NCI-H510A (cell line): ENCODE measurements around the gene SPINK14.

Experiments used
- DNase-seq: peaks from one replicate; lab custom pipeline; 2025; lab: John Stamatoyannopoulos, UW

Gene SPINK14

DNA sequence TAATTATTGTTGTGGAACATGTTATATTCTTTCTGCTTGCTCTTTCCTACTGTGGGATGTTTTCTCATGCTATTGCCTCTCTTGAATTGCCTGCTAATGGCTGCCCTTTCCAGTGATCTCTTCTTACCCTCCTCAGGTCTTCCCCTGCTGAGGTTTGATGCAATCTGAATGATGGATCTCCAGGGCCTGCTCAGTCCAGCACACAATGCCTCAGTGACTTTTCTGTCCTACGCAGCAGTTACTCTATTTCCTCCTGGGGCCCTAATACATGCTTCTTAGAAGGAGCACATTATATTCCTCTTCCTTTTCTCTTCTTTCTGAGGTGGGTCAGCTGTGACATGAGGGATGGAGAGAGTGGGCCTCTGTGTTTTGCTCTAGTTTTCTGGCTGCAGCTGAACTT lies at the start of gene SPINK14:
SPINK14 (plus strand) TSS at position 301 of the 400 bp plus-strand sequence. CDS start 1,187 bp downstream, outside the sequence.
- no peak for DNase-seq

DNA sequence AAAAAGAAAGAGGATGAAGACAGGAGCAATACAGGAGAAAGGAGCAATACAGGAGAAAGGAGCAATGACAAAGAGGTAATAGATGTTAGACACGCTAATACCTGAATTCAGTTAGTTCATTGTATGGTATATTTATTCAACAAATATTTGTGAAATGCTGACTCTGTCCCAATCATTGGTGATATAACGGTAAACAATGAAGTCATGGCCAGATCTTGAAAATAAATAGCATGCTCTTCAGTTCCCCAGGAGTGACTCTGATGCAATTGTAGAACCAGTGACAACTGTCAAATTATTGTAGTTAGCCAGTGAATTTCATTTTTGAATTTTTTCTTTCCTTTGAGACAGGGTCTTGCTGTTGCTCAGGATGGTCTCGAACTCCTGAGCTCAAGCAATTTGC lies 48.0 kb upstream of the SPINK14 start:
- no peak for DNase-seq

DNA sequence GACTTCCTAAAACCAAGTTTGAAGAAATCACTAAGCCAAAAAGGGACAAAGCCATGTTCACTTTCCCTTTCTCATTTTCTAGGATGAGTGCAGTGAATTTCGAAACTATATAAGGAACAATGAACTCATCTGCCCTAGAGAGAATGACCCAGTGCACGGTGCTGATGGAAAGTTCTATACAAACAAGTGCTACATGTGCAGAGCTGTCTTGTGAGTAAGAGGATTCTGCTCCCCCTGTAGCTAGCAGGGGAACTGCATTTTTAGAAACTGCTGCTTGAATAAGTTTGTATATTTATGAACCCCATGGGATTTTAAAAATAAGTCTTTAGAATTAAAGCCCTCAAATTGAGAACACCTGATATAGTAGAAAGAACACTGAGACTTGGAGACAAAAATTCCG lies 42.7 kb upstream of the SPINK14 start:
- no peak for DNase-seq

GRCh38 chr5:148135091-148136048 lies 33.0 kb upstream of the SPINK14 start:
- DNase-seq, result no peak

DNA sequence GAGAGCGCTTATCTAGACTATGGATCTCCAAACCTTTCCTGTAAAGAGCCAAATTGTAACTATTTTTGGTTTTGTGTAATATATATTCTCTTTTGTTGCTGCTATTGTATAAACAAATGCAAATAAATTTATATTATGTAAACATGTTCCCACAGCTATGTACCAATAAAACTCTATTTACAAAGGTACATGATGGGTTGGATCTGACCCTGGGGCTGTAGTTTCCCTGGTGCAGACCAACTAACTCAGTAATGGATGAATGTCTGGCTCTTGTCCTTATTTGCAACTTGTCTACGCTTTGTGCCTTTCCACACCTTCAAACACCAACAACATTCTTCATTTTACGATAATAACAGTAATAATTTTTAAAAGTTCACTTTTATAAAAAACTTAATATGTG lies 27.5 kb upstream of the SPINK14 start:
- no peak for DNase-seq

GRCh38 chr5:148141645-148142044 lies 26.7 kb upstream of the SPINK14 start:
- DNase-seq, result no peak

- peak; percentile 42 for DNase-seq
These were observed 22.4 kb upstream of the SPINK14 start for GRCh38 chr5:148145916-148146315.

GRCh38 chr5:148146487-148146886 lies 21.9 kb upstream of the SPINK14 start:
- DNase-seq, result no peak

- DNase-seq, result peak; percentile 13
These were observed 20.9 kb upstream of the SPINK14 start for GRCh38 chr5:148147415-148147814.

GRCh38 chr5:148151872-148152271 lies 16.5 kb upstream of the SPINK14 start:
- no peak for DNase-seq

DNA sequence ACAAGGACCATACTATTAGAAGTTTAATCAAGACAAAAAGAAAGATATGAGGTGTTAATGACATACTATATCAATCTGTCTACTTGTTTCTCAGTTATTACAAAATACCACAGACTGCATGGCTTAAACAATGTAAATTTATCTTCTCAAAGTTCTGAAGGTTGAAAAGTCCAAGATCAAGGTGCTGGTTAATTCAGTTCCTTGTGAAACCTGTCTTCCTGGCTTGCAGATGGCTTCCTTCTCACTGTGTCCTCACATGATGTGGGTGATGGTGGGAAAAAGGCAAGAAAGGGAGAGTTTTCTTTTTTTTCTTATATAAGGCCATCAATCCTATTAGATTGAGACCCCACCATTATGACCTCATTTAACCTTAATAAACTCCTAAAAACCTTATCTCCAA lies 15.6 kb upstream of the SPINK14 start:
- no peak for DNase-seq

DNA sequence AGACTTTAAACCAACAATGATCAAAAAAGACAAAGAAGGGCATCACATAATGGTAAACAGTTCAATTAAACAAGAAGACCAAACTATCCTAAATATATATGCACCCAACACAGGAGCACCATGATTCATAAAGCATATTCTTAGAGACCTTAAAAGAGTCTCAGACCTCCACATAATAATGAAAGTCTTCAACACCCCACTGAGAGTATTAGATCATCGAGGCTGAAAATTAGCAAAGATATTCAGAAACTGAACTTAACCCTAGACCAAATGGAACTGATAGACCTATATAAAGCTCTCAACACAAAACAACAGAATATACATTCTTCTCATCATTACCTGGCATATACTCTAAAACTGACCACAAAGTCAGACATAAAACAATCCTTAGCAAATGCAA lies 11.7 kb upstream of the SPINK14 start:
- no peak for DNase-seq

GRCh38 chr5:148162038-148162437 lies 6.3 kb upstream of the SPINK14 start:
- DNase-seq, result no peak

- DNase-seq, result no peak
These were observed 5.0 kb upstream of the SPINK14 start for GRCh38 chr5:148163345-148163744.

- no peak for DNase-seq
These were observed 1.6 kb upstream of the SPINK14 start for GRCh38 chr5:148166550-148167283.

GRCh38 chr5:148172377-148172776 lies 4.0 kb downstream of the SPINK14 start:
- DNase-seq, result no peak

- no peak for DNase-seq
These were observed 8.1 kb downstream of the SPINK14 start for GRCh38 chr5:148176480-148176879.

- DNase-seq, result no peak
These were observed 8.9 kb downstream of the SPINK14 start for GRCh38 chr5:148177207-148177606.

- no peak for DNase-seq
These were observed 11.0 kb downstream of the SPINK14 start for GRCh38 chr5:148179234-148179824.

DNA sequence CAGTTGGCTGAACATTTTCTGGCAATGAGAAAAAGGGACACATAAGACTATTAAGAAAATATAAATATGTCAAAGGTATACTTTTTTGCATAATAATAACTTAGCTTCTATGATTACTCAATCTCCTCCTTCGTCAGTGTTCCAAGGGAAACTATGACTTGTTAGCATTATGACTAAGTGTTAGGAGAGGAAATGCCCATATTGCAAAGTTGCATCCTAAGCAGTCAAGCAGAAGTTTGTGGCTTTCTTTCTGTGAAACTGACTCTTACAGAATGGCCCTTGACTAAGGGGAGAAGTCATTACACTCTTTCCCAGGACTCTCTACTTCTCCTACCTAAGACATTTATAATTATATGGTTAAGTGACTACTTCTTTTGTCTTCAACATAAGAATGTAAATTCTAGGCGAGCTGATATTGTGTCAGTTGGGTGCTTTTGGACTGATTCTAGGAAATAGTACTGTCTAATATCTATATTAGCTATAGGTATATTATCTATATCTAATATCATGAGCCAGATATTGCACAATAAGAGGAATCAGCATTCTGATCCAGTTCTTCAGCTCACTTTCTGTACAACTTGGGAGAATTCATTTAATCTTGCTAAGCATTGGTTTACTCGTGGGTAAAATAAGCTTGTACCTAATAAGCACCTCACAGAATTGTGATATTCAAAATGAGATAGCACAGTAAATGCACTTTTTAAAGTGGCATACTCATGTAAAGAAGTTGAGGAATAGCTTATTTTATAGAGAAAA lies 18.1 kb downstream of the SPINK14 start:
- no peak for DNase-seq

GRCh38 chr5:148191010-148191409 lies 22.7 kb downstream of the SPINK14 start:
- no peak for DNase-seq

GRCh38 chr5:148193202-148193601 lies 24.9 kb downstream of the SPINK14 start:
- no peak for DNase-seq
